ENCODE results near the gene CDCP1. TPM values are rescaled to one million over a fixed set of nuclear protein-coding genes. Genes with fewer than 3 reads are reported as not detected.

Gene CDCP1
- total RNA-seq, result 3.2 and 3.3 TPM in 2 replicates

- H3K36me3 Mint-ChIP-seq (ENCODE audit: low read depth), result peaks cover 5% of the 10 kb centered on the region
- peaks cover 70% of the 10 kb centered on the region for H3K27me3 Mint-ChIP-seq
- peak; percentile 71 for DNase-seq
- intact Hi-C loops (cut with micrococcal nuclease), result loop anchor here (1.0 kb wide), 1 partner anchor 21 kb away; no protein-coding TSS in a partner anchor
- peak within 1 kb of the TSS; percentile 79 for H3K4me3 Mint-ChIP-seq
- peaks cover 10% of the 10 kb centered on the region for H3K9me3 Mint-ChIP-seq
- peaks cover 19% of the 10 kb centered on the region for H3K4me1 Mint-ChIP-seq
- H3K27ac Mint-ChIP-seq, result peak within 1 kb of the TSS; percentile 68
Observed at GRCh38 chr3:45145681-45146614, at the start of gene CDCP1. Gene CDCP1 (minus strand): TSS chr3:45146378. CDS start chr3:45146287, 91 bp downstream.

- Mint-ChIP-seq H3K36me3 (ENCODE audit: low read depth) (no peaks in the 10 kb centered on the region), H3K9me3 (no peaks in the 10 kb centered on the region), H3K27me3 (peaks cover 35% of the 10 kb centered on the region), H3K27ac (no peak overlapping the region), H3K4me3 (no peak overlapping the region), H3K4me1 (peaks cover 1% of the 10 kb centered on the region)
- DNase-seq, result no peak
- intact Hi-C loops (cut with micrococcal nuclease), result no loop called here
Observed at GRCh38 chr3:45194791-45195190, 48.6 kb upstream of the CDCP1 start.

- DNase-seq, result no peak
- Mint-ChIP-seq H3K27me3 (peaks cover 23% of the 10 kb centered on the region), H3K9me3 (no peaks in the 10 kb centered on the region), H3K27ac (no peak overlapping the region), H3K36me3 (ENCODE audit: low read depth) (no peaks in the 10 kb centered on the region), H3K4me3 (no peak overlapping the region), H3K4me1 (peaks cover 15% of the 10 kb centered on the region)
- intact Hi-C loops (cut with micrococcal nuclease), result no loop called here
Observed at GRCh38 chr3:45191924-45192417, 45.8 kb upstream of the CDCP1 start.

GRCh38 chr3:45191424-45191823 lies 45.2 kb upstream of the CDCP1 start:
- intact Hi-C loops (cut with micrococcal nuclease), result no loop called here
- H3K36me3 Mint-ChIP-seq (ENCODE audit: low read depth), result no peaks in the 10 kb centered on the region
- no peaks in the 10 kb centered on the region for H3K9me3 Mint-ChIP-seq

GRCh38 chr3:45188719-45189659 lies 42.8 kb upstream of the CDCP1 start:
- Mint-ChIP-seq H3K9me3 (no peaks in the 10 kb centered on the region), H3K27ac (no peak overlapping the region), H3K36me3 (ENCODE audit: low read depth) (no peaks in the 10 kb centered on the region), H3K4me1 (peaks cover 15% of the 10 kb centered on the region), H3K27me3 (peaks cover 18% of the 10 kb centered on the region), H3K4me3 (no peak overlapping the region)
- intact Hi-C loops (cut with micrococcal nuclease), result no loop called here
- no peak for DNase-seq

More at GRCh38 chr3:45191424-45191823, 45.2 kb upstream of the CDCP1 start:
- DNase-seq, result no peak
- Mint-ChIP-seq H3K4me3 (no peak overlapping the region), H3K4me1 (peaks cover 15% of the 10 kb centered on the region), H3K27ac (no peak overlapping the region), H3K27me3 (peaks cover 18% of the 10 kb centered on the region)

GRCh38 chr3:45187694-45188141 lies 41.5 kb upstream of the CDCP1 start:
- Mint-ChIP-seq H3K4me1 (peaks cover 18% of the 10 kb centered on the region), H3K4me3 (no peak overlapping the region), H3K36me3 (ENCODE audit: low read depth) (no peaks in the 10 kb centered on the region), H3K9me3 (no peaks in the 10 kb centered on the region), H3K27ac (no peak overlapping the region), H3K27me3 (peaks cover 12% of the 10 kb centered on the region)
- no peak for DNase-seq
- intact Hi-C loops (cut with micrococcal nuclease), result no loop called here

- no peak for DNase-seq
- Mint-ChIP-seq H3K4me1 (peaks cover 18% of the 10 kb centered on the region), H3K27ac (no peak overlapping the region), H3K9me3 (no peaks in the 10 kb centered on the region), H3K4me3 (no peak overlapping the region), H3K36me3 (ENCODE audit: low read depth) (no peaks in the 10 kb centered on the region), H3K27me3 (peaks cover 10% of the 10 kb centered on the region)
- intact Hi-C loops (cut with micrococcal nuclease), result no loop called here
Observed at GRCh38 chr3:45186871-45187270, 40.7 kb upstream of the CDCP1 start.

- Mint-ChIP-seq H3K9me3 (no peaks in the 10 kb centered on the region), H3K4me3 (no peak overlapping the region), H3K4me1 (peaks cover 18% of the 10 kb centered on the region), H3K27ac (no peak overlapping the region), H3K27me3 (peaks cover 14% of the 10 kb centered on the region), H3K36me3 (ENCODE audit: low read depth) (no peaks in the 10 kb centered on the region)
- no peak for DNase-seq
- intact Hi-C loops (cut with micrococcal nuclease), result no loop called here
Observed at GRCh38 chr3:45185461-45185860, 39.3 kb upstream of the CDCP1 start.

GRCh38 chr3:45185052-45185451 lies 38.9 kb upstream of the CDCP1 start:
- DNase-seq, result no peak

GRCh38 chr3:45183872-45184262 lies 37.7 kb upstream of the CDCP1 start:
- intact Hi-C loops (cut with micrococcal nuclease), result no loop called here
- no peaks in the 10 kb centered on the region for H3K9me3 Mint-ChIP-seq
- no peaks in the 10 kb centered on the region for H3K36me3 Mint-ChIP-seq (ENCODE audit: low read depth)
- H3K4me1 Mint-ChIP-seq, result peaks cover 15% of the 10 kb centered on the region
- H3K27ac Mint-ChIP-seq, result no peak overlapping the region
- peaks cover 22% of the 10 kb centered on the region for H3K27me3 Mint-ChIP-seq
- DNase-seq, result no peak
- H3K4me3 Mint-ChIP-seq, result no peak overlapping the region

More at GRCh38 chr3:45185052-45185451, 38.9 kb upstream of the CDCP1 start:
- no peak overlapping the region for H3K4me3 Mint-ChIP-seq
- H3K36me3 Mint-ChIP-seq (ENCODE audit: low read depth), result no peaks in the 10 kb centered on the region
- peaks cover 18% of the 10 kb centered on the region for H3K27me3 Mint-ChIP-seq
- H3K27ac Mint-ChIP-seq, result no peak overlapping the region
- H3K4me1 Mint-ChIP-seq, result peaks cover 18% of the 10 kb centered on the region
- no peaks in the 10 kb centered on the region for H3K9me3 Mint-ChIP-seq
- intact Hi-C loops (cut with micrococcal nuclease), result no loop called here

GRCh38 chr3:45182915-45183871 lies 37.0 kb upstream of the CDCP1 start:
- no peak overlapping the region for H3K4me3 Mint-ChIP-seq
- H3K9me3 Mint-ChIP-seq, result no peaks in the 10 kb centered on the region

GRCh38 chr3:45181496-45181895 lies 35.3 kb upstream of the CDCP1 start:
- peaks cover 33% of the 10 kb centered on the region for H3K27me3 Mint-ChIP-seq
- H3K4me1 Mint-ChIP-seq, result peaks cover 4% of the 10 kb centered on the region
- no peak overlapping the region for H3K27ac Mint-ChIP-seq
- H3K36me3 Mint-ChIP-seq (ENCODE audit: low read depth), result no peaks in the 10 kb centered on the region
- no peaks in the 10 kb centered on the region for H3K9me3 Mint-ChIP-seq
- H3K4me3 Mint-ChIP-seq, result no peak overlapping the region
- no peak for DNase-seq
- intact Hi-C loops (cut with micrococcal nuclease), result no loop called here

More at GRCh38 chr3:45182915-45183871, 37.0 kb upstream of the CDCP1 start:
- H3K36me3 Mint-ChIP-seq (ENCODE audit: low read depth), result no peaks in the 10 kb centered on the region
- peaks cover 10% of the 10 kb centered on the region for H3K4me1 Mint-ChIP-seq
- H3K27ac Mint-ChIP-seq, result no peak overlapping the region
- intact Hi-C loops (cut with micrococcal nuclease), result no loop called here
- H3K27me3 Mint-ChIP-seq, result peaks cover 23% of the 10 kb centered on the region
- no peak for DNase-seq

- Mint-ChIP-seq H3K36me3 (ENCODE audit: low read depth) (no peaks in the 10 kb centered on the region), H3K27me3 (peaks cover 33% of the 10 kb centered on the region), H3K4me3 (no peak overlapping the region), H3K9me3 (no peaks in the 10 kb centered on the region), H3K27ac (no peak overlapping the region), H3K4me1 (peaks cover 4% of the 10 kb centered on the region)
- intact Hi-C loops (cut with micrococcal nuclease), result no loop called here
- DNase-seq, result no peak
Observed at GRCh38 chr3:45180899-45181298, 34.7 kb upstream of the CDCP1 start.

All from activated CD4-positive, alpha-beta T cell treated with anti-CD3 and anti-CD28 coated beads, Interleukin-2, amount 10 ng/mL, durations not matched to agents 24 days and 14 days (primary cell).